HG03442 (cell line): ENCODE results near the gene HMMR.

Experiments
- ATAC-seq: cut with Tn5 transposase; IDR thresholded peaks from one replicate; pipeline ENCODE4 v1.9.1; 2021; ENCODE audit warnings: mild to moderate bottlenecking, moderate library complexity; ENCODE audit not compliant: unreplicated experiment

HMMR gene

DNA sequence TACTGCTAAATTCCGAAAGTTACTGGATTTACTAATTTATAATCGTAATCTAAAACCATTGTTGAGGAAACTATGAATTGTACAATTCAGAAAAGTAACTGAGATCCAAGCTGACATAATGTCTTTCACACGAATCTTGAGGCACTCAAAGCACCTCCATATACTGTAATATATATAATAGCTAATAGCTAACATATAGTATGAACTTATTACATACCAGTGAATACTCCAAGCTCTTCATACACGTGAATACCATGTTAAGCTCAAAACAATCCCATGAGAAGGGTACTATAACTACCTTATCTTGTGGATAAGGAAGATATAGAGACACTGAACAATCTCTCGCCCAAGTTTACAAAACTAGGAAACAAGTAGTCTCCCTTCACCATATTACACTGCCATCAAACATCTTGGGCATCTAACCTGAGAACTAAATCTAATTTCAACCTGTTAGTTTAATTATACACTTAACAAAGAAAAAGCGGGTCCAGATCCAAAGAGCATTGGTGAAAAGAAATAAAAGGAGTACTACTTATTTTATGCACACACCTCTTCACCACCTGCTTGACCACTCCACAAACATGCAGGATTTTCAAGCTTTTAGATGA, 1.6 kb upstream of the HMMR start:
- no peak for ATAC-seq

DNA sequence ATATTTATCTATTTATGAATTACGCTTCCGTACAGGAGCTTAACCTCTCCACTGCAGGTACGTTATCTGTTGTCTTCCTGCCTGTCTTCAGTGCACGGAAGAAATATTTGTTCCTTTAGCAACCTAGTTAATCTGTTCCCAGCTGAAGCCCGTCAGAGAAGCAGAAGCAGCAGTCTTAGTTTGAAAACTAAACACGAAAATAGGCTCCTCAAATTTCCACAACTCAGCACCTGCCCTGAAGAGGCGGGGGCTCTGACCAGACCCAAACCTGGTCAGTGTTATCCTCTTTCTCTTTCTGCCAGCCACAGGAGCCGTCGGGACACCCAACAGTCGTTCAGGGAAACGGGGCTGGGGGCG, 992 bp upstream of the HMMR start:
- ATAC-seq = no peak

- ATAC-seq = peak; percentile 78
Observed at GRCh38 chr5:163459819-163460561, 442 bp upstream of the HMMR start, which contains the start of gene NUDCD2. NUDCD2 (minus strand) TSS chr5:163460102; CDS start chr5:163460050, 52 bp downstream.

GRCh38 chr5:163463063-163463435, 2.6 kb downstream of the HMMR start:
- ATAC-seq = no peak

DNA sequence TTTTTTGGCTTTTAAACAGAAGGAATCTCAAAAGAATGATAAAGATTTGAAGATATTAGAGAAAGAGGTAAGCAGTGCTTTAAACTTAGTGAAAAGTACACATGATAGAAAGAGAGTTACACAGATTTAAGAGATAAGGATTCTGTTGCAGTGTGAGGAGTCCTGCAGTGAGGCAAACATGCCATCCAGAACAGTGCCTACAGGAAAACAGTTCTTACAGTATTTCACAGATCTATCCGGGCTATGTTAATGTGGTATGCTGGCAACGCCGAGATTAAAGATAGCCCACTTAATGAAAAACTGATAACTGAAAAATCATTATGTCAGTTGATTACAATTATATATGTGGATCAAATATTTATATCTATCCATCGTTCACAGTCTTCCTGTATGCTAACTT, 7.2 kb downstream of the HMMR start:
- ATAC-seq = no peak

GRCh38 chr5:163473635-163474243, 13.3 kb downstream of the HMMR start:
- peak; percentile 85 for ATAC-seq

- ATAC-seq = no peak
Observed at GRCh38 chr5:163475411-163475810, 15.0 kb downstream of the HMMR start.

DNA sequence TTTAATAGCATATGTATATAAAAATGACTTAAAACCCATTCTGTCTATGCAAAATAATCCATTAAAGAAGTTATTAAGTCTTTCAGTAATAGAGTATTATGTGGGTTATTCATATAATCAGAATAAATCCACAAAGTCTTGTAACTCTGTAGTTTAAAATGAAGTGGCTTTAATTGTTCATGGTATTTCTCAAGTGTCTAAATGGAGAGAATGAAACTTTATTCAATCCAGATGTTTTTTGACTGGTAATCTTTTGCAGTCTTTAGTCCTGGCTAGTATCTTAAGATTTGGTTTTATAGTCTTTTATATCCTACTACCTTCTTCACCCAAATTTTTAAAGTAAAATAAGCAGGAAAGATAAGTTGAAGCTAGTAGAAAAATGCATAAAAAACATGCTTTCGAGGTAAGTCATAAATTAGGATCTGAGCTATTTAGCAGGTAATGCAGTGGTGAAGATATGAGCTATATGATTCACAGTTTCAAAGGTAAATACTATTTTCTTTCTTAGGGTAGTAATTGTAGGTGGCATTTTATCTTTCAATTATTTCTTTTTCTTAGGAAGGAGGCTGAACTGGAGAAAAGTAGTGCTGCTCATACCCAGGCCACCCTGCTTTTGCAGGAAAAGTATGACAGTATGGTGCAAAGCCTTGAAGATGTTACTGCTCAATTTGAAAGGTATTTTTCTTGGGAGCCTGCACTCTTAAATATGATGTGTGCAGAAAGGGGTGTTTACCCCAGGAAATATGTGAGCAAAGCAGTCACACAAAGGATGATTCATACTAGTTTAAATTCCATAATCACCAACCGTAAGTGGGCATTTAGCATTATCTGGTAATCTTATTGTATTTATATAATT, 17.9 kb downstream of the HMMR start:
- no peak for ATAC-seq

DNA sequence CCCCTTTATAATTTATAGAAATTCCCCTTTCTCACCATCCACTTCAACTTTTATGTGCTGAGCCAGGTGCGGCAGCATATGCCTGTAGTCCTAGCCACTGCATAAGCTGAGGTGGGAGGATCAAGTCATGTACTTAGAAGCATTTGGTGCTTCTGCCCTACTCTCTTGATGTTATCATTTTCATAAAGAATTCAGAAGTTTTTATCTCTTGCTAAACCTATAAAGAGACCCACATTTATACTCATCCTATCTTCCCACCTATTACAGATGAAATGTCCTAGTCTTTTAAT, 18.5 kb downstream of the HMMR start:
- no peak for ATAC-seq

DNA sequence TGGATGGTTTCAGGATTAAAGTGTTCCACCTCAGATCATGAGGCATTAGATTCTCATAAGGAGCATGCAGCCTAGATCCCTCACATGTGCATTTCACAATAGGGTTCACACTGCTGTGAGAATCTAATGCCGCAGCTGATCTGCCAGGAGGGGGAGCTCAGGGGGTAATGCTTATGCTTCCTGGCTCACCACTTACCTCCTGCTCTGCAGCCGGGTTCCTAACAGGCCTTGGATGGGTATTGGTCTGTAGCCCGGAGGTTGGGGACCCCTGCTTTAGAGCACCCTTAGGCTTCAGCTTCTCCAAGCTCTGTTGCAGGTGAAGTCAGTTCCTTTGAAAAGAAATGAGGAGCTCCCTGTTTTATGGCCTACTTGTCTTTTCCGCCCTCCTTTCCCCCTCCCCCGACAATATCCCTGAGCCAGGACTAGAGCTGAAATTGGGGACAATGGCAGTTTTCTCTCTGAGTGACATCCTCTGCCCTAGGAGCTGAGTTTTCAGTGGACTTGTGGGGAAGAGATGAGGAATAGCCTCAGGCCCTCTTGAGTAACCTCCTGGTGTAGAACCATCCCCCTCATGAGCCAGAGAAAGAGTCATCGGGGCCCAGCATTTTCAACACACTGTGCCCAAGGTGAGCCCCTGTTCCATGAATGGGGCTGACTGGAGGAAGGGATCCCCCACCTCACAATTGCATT, 28.8 kb downstream of the HMMR start:
- ATAC-seq = no peak

DNA sequence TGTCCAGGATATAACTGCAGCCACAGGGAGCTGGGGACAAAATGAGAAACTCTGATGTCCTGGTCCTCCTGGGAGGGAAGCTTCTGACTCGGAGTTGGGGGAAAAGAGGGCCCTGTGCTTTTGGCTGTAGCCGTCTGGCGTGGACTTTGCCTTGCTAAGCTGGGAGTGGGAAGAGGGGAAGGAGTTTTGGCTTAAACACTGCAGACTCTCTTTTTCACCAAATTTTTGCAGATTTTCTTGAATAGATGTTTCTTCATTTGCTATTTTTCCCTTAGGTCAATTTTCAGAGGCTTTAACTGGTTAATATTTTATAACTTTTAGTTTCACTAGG, 29.3 kb downstream of the HMMR start:
- ATAC-seq = no peak

- no peak for ATAC-seq
Observed at GRCh38 chr5:163496286-163496685, 35.9 kb downstream of the HMMR start.

DNA sequence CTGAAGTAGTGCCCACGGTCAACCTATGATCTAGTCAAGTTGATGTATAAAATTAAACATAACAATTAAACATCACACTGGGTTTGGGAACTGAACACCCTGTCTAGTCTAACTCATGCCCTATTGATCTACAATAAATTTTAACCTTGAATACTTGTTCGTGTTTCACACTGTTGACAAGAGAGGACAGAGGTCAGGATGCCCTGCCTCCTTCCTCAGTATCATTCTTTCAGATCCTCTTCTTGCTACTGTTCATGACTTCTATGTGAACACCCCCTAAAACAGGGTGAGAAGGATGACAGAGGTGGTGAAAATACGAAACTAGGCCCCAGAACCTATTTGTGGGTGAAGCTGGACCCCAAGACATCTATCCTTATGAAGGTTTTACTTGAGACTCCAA, 36.9 kb downstream of the HMMR start:
- ATAC-seq = peak; percentile 56

DNA sequence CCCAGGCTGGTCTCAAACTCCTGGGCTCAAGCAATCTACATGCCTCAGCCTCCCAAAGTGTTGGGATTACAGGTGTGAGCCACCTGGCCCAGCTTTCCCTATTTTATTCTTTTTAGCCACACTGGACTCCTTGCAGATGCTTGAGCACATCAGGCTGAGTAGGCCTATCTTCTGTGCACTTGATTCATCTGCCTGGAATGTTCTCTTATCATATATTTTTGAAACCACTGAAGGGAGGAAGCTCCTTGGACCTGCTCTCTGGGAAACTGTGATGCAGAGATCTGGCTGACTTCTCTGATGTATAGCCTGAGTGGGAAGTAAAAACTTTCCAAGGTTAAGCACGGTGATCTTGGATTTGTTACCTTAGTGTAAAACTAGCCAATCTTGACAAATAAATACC, 38.5 kb downstream of the HMMR start:
- no peak for ATAC-seq

- ATAC-seq = no peak
Observed at GRCh38 chr5:163502521-163502920, 42.1 kb downstream of the HMMR start.

DNA sequence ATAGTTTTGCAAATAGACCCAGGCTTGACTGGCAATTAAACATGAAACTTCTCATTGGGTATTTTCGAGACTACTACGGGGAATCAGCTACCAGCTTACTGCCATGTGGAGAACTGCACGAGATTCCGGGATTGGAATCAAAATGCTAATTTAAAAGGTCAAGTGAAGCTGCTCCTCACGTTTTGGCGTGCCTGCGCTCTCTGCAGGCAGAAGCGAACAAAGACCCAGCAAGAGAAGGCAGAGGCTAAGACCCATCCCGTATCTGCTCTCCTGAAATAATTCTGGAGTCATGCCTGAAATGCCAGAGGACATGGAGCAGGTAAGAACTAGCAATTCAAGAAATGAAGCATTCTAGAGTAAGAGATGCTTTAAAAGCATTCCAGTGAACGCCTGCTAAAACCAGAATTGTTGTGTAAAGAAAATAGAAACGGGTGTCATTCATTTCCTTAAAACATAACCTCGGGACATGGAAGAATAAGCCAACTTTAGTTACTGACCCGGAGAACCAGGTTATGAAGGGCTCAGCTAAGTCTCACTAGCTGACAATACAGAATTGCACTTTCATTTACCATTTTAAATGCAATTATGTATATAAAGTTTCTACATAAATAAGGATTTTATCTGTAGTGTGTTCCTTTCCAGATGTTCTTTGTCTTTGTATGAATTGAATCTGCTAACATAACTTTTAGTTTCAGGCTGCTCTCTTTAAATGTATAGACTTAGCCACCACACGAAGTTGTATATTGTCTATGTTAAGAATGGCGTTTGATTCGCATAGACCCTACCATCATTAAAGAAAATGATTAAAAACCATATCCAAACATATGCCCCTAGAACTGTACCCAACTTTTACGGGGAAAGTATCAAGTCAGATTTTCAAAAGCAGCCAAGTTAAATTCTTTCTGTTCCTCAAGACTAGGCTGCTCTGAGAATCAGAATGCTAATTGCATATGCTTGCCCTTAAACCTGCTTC, 43.0 kb downstream of the HMMR start:
- ATAC-seq = peak; percentile 6

DNA sequence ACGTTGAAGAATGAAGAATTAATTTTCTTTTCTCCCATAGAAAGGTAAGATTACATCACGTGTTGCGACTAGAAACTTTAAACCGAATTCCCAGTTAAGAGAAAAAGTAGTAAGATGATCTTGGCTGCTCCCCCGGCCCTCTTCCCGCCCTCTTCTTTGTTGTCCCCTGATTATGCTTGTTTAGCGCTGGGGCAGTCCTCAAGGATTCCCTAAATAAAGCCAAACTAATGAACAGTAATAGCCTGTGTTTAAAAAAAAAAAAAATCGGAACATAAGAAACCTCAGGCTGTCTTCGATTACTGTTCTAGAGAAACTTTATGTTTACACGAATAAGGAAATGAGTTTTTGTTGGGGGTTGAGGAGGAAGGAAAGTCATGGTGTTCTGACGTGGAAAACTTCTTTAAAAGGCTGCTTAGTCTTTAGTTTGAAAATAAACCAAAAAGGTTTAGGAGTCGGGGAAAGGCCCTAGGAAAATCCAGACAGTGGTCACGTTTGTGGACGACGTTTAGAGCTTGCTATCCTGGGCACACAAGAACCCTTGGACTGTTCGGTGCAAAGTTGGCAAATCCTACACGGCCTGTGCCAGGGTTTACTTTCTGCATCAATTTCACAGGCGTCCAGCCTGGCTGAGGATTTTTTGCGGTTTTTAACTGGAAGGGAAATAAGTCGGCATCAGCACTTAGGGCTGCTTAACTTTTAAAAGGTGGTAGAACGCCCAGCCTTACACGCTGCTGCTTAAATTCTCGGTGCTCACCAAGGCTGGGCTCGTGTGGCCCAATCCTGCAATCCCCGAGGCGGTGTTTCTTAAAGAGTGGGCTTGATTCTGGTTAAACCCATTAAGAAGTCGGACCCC, 43.9 kb downstream of the HMMR start:
- no peak for ATAC-seq

- ATAC-seq = no peak
Observed at GRCh38 chr5:163505049-163505367, 44.6 kb downstream of the HMMR start.

DNA sequence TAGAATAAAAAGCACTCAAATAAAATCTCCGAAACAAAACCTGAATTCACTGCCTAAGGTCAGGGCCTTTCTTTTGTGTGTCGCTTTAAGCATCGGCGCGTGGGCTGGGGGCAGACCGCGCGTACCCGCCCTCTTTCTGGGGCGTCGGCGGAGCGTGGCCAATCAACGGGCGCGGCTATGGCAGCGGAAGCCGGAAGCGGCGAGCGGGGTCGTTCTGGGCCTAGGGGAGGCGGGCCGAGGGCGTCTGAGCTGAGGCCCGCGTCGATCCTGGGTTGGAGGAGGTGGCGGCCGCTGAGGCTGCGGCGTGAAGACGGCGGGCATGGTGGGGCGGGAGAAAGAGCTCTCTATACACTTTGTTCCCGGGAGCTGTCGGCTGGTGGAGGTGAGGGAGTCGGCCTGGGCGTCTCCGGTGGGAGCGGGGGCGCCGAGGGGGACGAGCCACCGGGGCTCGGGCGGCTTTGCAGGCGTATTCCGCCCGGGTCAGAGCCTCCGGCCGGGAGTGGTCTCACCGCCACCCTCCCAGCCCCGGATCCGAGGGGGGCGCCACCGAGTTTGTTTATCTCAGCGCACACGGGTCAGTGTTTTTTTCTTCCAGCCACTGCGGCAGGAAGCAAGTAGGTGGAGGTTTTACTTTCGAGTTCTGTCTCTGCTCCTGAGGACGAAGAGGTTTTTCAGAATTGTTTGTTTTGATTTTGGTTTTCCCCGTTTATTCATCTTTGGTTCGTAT, 45.1 kb downstream of the HMMR start, which contains the start of gene MAT2B:
TSS of gene MAT2B (plus strand) at position 252 of the 727 bp plus-strand sequence. CDS start at position 320, 68 bp downstream.
- ATAC-seq = peak; percentile 84
